Stimulated activated CD4-positive, alpha-beta T cell treated with anti-CD3 and anti-CD28 coated beads, Interleukin-15, amount 100 ng/mL, for 1 hour (primary cell): Measurements from ENCODE around the gene C2orf72.
A peak's percentile ranks its signal among the peaks of the same experiment; 100 is the strongest.

ENCODE experiments used
- DNase-seq, 2 donors: peaks; one replicate each; pipeline ENCODE4 v3.0.0-alpha.2; 2020; ENCODE audit warnings: low read depth in 1 of 2, low spot score in 1 of 2

The C2orf72 gene

DNA sequence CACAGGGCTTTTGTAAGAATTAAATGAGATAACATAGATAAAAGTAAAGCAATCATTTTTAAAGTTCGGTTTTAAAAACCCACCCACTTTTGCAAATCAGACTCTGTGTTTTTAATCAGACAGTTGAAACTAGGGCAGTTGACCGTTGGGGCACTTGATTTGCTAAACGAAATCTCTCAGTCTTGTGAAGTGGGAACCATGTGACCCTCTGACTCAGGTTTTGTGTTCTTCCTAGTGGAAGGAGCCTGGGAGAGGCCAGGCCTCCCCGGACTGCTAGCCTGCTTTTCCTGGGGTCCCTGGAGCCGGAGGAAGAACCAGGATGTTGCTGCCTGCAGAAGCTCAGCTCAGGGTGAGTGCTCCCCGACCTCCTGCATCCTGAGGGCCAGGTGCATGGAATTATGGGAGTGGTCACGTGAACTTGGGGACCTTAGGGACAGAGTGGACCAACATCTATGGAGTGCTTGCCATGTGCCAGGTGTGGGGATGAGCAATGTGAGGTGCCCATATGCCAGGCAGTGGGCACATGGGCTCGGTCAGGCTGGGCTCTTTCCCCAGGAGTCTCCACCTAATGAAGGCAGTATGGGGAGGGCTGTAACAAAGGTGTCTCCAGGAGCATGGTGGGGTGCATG lies 3.9 kb downstream of the C2orf72 start:
- DNase-seq = no peak

GRCh38 chr2:231043796-231044195 lies 6.5 kb downstream of the C2orf72 start:
- no peak for DNase-seq

GRCh38 chr2:231046916-231047273 lies 9.6 kb downstream of the C2orf72 start:
- no peak for DNase-seq

GRCh38 chr2:231047274-231047922 lies 10.1 kb downstream of the C2orf72 start:
- DNase-seq = no peak

GRCh38 chr2:231047923-231048915 lies 10.9 kb downstream of the C2orf72 start:
- no peak for DNase-seq

DNA sequence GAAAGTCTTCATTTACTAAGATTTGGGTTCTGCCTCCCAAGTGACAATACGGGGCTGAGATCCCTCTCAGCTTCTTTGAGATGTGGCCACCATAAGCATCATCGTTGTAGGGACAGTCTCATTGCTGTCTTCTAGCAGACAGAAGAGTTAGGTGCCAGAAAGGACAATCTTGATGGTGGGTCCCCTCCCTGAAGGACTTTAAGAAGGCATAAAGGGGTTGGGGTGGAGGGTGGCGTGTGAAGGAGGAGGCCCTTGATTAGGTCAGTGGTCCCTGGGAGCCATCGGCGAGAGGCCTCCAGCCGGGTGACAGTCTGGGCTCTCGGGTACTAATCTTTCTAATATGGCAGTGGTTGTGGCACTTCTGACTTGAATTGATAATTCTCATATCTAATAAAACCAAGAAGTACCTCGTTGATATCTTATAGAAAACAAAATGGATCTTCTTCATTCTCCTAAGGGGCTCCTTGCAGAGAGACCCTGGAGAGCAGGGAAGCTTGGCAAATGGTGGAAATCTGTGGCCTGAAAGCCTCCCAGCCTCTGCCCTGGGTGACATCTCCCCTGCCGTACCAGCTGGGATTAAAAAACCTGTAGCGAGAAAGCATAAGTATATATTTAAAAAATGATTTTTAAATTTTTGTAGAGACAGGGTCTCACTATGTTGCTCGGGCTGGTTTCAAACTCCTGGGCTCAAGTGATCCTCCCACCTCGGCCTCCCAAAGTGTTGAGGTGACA lies 12.1 kb downstream of the C2orf72 start:
- DNase-seq = no peak

GRCh38 chr2:231050018-231050901 lies 12.9 kb downstream of the C2orf72 start:
- DNase-seq = no peak

DNA sequence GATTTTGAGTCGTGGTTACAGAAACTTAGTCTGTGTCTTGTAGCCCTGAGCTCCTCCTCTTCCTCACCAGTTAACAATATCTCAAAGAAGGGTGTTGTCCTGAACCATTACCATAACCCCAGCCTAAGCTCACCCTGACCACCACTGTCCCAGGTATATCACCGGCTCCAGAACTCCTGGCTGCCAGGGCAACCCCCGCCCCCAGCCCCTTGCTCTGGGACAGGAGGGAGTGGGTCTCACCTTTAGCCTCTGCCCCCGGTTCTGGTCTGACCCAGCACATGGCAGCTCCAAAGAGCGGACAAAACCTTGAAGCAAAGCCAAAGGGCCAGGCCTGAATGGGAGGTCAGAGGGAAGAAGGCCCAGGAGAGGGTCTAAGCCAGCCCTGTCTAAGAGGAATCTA lies 13.8 kb downstream of the C2orf72 start:
- no peak for DNase-seq

- DNase-seq = peak; percentile 65 to 72
Measured at GRCh38 chr2:231052494-231053451, 15.4 kb downstream of the C2orf72 start.

DNA sequence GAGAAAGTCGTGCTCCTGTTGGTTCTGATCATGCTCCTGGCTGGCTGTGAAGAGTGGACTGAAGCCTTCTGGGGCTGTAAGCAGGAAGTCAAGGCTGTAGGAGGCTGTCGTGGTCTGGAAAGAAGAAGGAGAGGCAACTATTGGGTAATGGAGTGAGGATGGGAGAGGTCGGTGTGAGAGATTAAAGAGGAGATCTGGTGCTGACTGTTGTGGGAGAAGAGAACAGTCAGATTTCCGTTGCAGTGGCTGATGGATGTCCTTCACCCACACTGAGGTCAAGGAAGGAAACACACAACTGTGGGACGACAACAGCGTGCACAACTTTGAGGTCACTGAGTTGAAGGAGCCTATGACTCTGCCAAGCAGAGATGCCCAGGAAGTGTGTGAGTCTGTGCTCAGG lies 16.5 kb downstream of the C2orf72 start:
- DNase-seq = no peak

- DNase-seq = peak; percentile 86 to 90
Measured at GRCh38 chr2:231056453-231057416, 19.4 kb downstream of the C2orf72 start, which contains the start of gene PSMD1. TSS of gene PSMD1 (plus strand) at chr2:231056867. CDS start at chr2:231057026, 159 bp downstream.

GRCh38 chr2:231057590-231057989 lies 20.3 kb downstream of the C2orf72 start:
- no peak for DNase-seq

DNA sequence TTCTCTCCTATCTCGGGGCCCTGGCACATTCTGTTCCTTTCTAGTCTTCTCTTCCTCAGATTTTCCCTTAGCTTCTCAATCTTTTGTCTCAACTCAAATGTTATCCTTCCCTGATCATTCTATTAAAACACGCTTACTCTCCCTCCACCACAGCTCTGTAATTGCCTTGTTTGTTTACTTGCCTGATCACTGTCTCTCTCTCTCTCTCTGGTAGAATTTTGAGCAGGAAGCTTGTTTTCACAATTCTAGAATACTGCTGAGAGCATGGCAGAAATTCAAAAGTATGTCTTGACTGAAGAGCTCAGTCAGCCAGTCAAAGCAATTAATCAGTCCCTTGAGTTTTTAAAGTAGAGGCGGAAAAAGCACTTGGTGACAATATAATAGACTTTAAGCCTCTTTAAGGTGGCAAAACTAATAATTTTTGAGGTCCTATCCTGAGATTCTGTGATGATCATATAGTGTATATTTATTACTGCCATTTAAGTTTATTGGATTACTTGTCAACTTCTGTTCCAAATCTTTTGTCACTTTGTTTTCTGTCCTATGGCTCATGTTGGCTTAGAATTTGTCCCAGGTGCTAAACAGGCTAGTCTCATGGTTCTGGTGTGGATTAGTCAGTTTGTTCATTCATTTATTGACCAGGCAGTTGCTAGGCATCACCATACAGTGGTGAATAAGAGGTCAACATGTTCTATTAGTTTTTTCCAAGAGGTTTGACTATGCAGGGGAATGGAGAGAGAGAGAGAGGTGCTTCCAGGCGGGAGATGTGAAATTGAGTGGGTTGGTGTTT lies 21.6 kb downstream of the C2orf72 start:
- DNase-seq = no peak

DNA sequence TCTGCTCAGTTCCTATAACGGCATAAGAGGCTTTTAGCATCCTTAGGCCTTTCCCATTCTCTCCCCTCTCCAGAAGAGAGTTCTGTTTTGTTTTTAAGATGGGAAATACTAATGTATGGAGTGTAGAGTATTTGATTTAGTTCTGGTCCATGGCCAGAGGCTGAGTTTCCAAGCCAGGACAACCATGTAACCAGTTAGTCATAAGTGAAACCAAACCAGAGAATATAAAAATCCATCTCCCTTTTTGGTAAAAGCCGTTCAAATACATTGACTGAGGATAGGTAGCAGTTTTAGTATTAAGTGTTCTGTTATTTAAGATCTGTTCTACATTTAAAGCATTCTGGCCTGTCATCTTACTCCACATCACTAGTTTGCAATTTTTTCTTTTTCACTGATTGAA lies 22.4 kb downstream of the C2orf72 start:
- no peak for DNase-seq

DNA sequence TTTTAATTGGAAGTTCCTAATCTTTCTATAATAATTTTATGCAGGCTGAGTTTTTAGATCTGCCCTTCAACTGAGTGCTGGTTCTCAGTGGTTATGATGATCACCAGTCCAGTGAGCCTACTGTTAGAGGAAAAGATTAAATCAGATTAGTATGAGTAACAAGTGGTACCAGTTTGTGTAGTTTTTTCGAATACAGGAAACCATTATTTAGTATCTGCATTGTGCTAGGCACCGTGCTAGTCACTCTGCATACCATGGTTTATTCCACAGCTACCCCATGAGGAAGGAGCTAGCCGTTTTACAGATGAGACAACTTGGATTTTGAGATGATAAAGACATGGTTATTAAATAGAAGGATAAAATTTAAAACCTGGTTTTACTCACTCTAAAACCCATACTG lies 25.5 kb downstream of the C2orf72 start:
- DNase-seq = no peak

DNA sequence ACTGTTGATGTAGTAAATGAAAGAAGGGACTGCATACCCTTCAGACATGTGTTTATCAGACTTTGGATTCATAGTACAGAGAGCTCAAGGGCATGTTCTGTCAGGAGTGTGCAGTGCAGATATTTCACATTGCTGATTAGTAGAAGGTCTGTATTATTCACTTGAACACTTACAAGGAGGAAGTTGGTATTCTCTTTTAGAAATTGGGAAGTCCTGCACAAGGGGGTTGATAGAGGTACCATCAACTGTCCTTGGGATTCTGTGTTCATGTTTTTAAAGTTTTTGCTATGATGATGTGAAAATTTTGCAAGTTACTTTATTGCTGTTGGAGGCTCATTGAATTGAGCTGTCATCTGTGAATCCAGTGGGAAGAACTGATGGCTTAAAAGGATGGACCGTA lies 26.0 kb downstream of the C2orf72 start:
- no peak for DNase-seq

GRCh38 chr2:231065966-231066365 lies 28.6 kb downstream of the C2orf72 start:
- DNase-seq = no peak
